H1 (cell line): ENCODE measurements around the gene MUS81. TPM values are rescaled to one million over a fixed set of nuclear protein-coding genes. Genes with fewer than 3 reads are reported as not detected.

Experiments
- CTCF ChIA-PET: fragments of 300-600 bp; sonication (Branson Sonifier 250); formaldehyde crosslinking; loops from one replicate; lab custom pipeline; 2021; ENCODE audit not compliant: partially characterized antibody; lab: Charles Lee
- POLR2A ChIA-PET: fragments of 300-600 bp; sonication (Branson Sonifier 250); formaldehyde crosslinking; loops from one replicate; lab custom pipeline; 2021; ENCODE audit warnings: inconsistent platforms; ENCODE audit not compliant: partially characterized antibody; lab: Charles Lee
- DNase-seq, 2 experiments: peaks; one replicate each; pipeline versions ENCODE4 v3.0.0 to v3.0.0-alpha.2; 2010 to 2022; ENCODE audit warnings: low spot score in 2 of 2, low read depth in 1 of 2, mixed read lengths in 1 of 2
- FAIRE-seq: peaks from 2 replicates; lab custom pipeline; 2011; peaks lifted over from hg19 to GRCh38; lab: Jason Lieb, UNC
- H2AFZ ChIP-seq: 2 replicates; pipeline ENCODE4 v1.8.1; 2012; ENCODE audit warnings: low read length, inconsistent platforms
- H2AK5ac ChIP-seq: 2 replicates; pipeline ENCODE4 v1.6.1; 2013; ENCODE audit warnings: low read depth, low read length
- H2BK120ac ChIP-seq: replicated peaks from 2 replicates; pipeline ENCODE3; 2013; ENCODE audit warnings: low read depth, low read length, inconsistent platforms
- H2BK12ac ChIP-seq: 2 replicates; pipeline ENCODE4 v1.6.1; 2013; ENCODE audit warnings: low read depth, low read length
- H2BK15ac ChIP-seq: 2 replicates; pipeline ENCODE4 v1.6.1; 2013; ENCODE audit warnings: low read length
- H2BK20ac ChIP-seq: 2 replicates; pipeline ENCODE4 v1.6.1; 2013; ENCODE audit warnings: low read length
- H2BK5ac ChIP-seq: 2 replicates; pipeline ENCODE4 v1.6.1; 2013; ENCODE audit warnings: low read depth, low read length
- H3K14ac ChIP-seq: 2 replicates; pipeline ENCODE4 v1.6.1; 2013; ENCODE audit warnings: inconsistent platforms; ENCODE audit not compliant: insufficient read length
- H3K18ac ChIP-seq: 2 replicates; pipeline ENCODE4 v1.6.1; 2013; ENCODE audit warnings: low read length; ENCODE audit errors: extremely low read depth
- H3K23ac ChIP-seq: 2 replicates; pipeline ENCODE4 v1.6.1; 2013; ENCODE audit warnings: inconsistent platforms; ENCODE audit not compliant: insufficient read length
- H3K23me2 ChIP-seq: 2 replicates; pipeline ENCODE4 v1.6.1; 2013; ENCODE audit warnings: low read depth, low read length
- H3K27ac ChIP-seq: 2 replicates; pipeline ENCODE4 v1.6.1; 2011; ENCODE audit warnings: low read depth, low read length, inconsistent platforms
- H3K27me3 ChIP-seq, 4 experiments: replicated peaks in 1 of 4; 1 replicate in 1 of 4; 2 replicates in 3 of 4; pipeline versions ENCODE4 v1.6.1 to v1.8.1; 2011 to 2013; ENCODE audit warnings: low read length in 3 of 4, mild to moderate bottlenecking in 3 of 4, inconsistent platforms in 2 of 4, mixed read lengths in 2 of 4, moderate library complexity in 1 of 4; ENCODE audit not compliant: control insufficient read depth in 3 of 4, insufficient read depth in 3 of 4; ENCODE audit errors: extremely low read depth in 1 of 4
- H3K36me3 ChIP-seq, 4 experiments: 2 replicates each; pipeline versions ENCODE4 v1.6.1 to v1.8.1; 2011 to 2013; ENCODE audit warnings: mild to moderate bottlenecking in 4 of 4, low read length in 3 of 4, moderate library complexity in 2 of 4, control low read depth in 1 of 4, inconsistent platforms in 1 of 4; ENCODE audit not compliant: insufficient read depth in 4 of 4, control insufficient read depth in 2 of 4
- H3K4ac ChIP-seq: replicated peaks from 2 replicates; pipeline ENCODE3; 2013; ENCODE audit warnings: low read length, low read depth, mixed read lengths, inconsistent platforms; ENCODE audit not compliant: insufficient read length
- H3K4me1 ChIP-seq, 4 experiments: replicated peaks in 1 of 4; 1 replicate in 1 of 4; 2 replicates in 3 of 4; pipeline versions ENCODE4 v1.6.1 to v1.8.1; 2011 to 2013; ENCODE audit warnings: low read length in 3 of 4, inconsistent platforms in 2 of 4, mixed read lengths in 1 of 4; ENCODE audit not compliant: insufficient read depth in 4 of 4, control insufficient read depth in 3 of 4
- H3K4me2 ChIP-seq, 2 experiments: 2 replicates each; pipeline versions ENCODE4 v1.6.1 to v1.8.1; 2011 to 2013; ENCODE audit warnings: low read depth in 2 of 2, low read length in 2 of 2, control low read depth in 1 of 2, inconsistent platforms in 1 of 2, mild to moderate bottlenecking in 1 of 2; ENCODE audit not compliant: insufficient read depth in 1 of 2
- H3K4me3 ChIP-seq, 4 experiments: fragments of 200-600, 300-600 bp in 1 of 4; sonication (generic), shearing (Covaris generic), sonication (Bioruptor Twin) in 1 of 4; 2 replicates each; pipeline versions ENCODE4 v1.5.1 to v1.8.1; 2011 to 2016; ENCODE audit warnings: low read length in 4 of 4, low read depth in 3 of 4, control low read depth in 2 of 4, inconsistent platforms in 2 of 4, mild to moderate bottlenecking in 2 of 4, mixed read lengths in 1 of 4, moderate library complexity in 1 of 4; ENCODE audit not compliant: insufficient read depth in 2 of 4; ENCODE audit errors: extremely low read depth in 1 of 4
- H3K56ac ChIP-seq: replicated peaks from 2 replicates; pipeline ENCODE3; 2013; ENCODE audit warnings: low read depth, mild to moderate bottlenecking, mixed read lengths, low read length, inconsistent platforms; ENCODE audit not compliant: insufficient read length
- H3K79me1 ChIP-seq: 2 replicates; pipeline ENCODE4 v1.6.1; 2013; ENCODE audit warnings: low read depth, low read length, control low read depth
- H3K79me2 ChIP-seq, 2 experiments: 2 replicates each; pipeline versions ENCODE4 v1.6.1 to v1.8.1; 2012 to 2013; ENCODE audit warnings: low read length in 2 of 2, mild to moderate bottlenecking in 2 of 2, inconsistent platforms in 1 of 2; ENCODE audit not compliant: insufficient read depth in 2 of 2, control insufficient read depth in 1 of 2
- H3K9ac ChIP-seq, 4 experiments: replicated peaks in 1 of 4; 1 replicate in 1 of 4; 2 replicates in 3 of 4; pipeline versions ENCODE4 v1.6.1 to v1.8.1; 2011 to 2013; ENCODE audit warnings: low read depth in 3 of 4, low read length in 3 of 4, control low read depth in 2 of 4, mild to moderate bottlenecking in 2 of 4, moderate library complexity in 2 of 4, inconsistent platforms in 1 of 4; ENCODE audit errors: extremely low read depth in 1 of 4
- H3K9me3 ChIP-seq, 2 experiments: 2 replicates each; pipeline versions ENCODE4 v1.6.1 to v1.8.1; 2012 to 2013; ENCODE audit warnings: mild to moderate bottlenecking in 2 of 2, moderate library complexity in 2 of 2, control low read depth in 1 of 2, inconsistent platforms in 1 of 2, low read depth in 1 of 2, low read length in 1 of 2, mixed read lengths in 1 of 2; ENCODE audit not compliant: insufficient read depth in 2 of 2
- H4K20me1 ChIP-seq, 2 experiments: replicated peaks in 1 of 2; 2 replicates each; pipeline versions ENCODE3 to v1.8.1; 2011 to 2013; ENCODE audit warnings: inconsistent platforms in 2 of 2, low read length in 2 of 2, mild to moderate bottlenecking in 1 of 2; ENCODE audit not compliant: insufficient read depth in 2 of 2, control insufficient read depth in 1 of 2
- H4K5ac ChIP-seq: 2 replicates; pipeline ENCODE4 v1.6.1; 2013; ENCODE audit warnings: low read length, low read depth, mixed read lengths, inconsistent platforms; ENCODE audit not compliant: insufficient read length
- H4K8ac ChIP-seq: 2 replicates; pipeline ENCODE4 v1.8.0; 2013; ENCODE audit warnings: mild to moderate bottlenecking, moderate library complexity, low read length, inconsistent platforms; ENCODE audit not compliant: insufficient read depth; ENCODE audit errors: extremely low read depth
- H4K91ac ChIP-seq: replicated peaks from 2 replicates; pipeline ENCODE3; 2013; ENCODE audit warnings: low read length, mixed read lengths, inconsistent platforms; ENCODE audit not compliant: insufficient read length
- ASH2L ChIP-seq: fragments of 200-600, 300-600 bp; sonication (generic); IDR thresholded peaks from one replicate; pipeline ENCODE4 v1.7.1; 2017; ENCODE audit warnings: low read length
- CHD2 ChIP-seq: IDR thresholded peaks from 2 replicates; pipeline ENCODE4 v1.6.1; 2012; ENCODE audit warnings: low read length, improper control_type of control experiment
- HDAC6 ChIP-seq: IDR thresholded peaks from one replicate; pipeline ENCODE4 v1.7.1; 2012; ENCODE audit warnings: low read depth, mild to moderate bottlenecking, inconsistent platforms, low read length, moderate library complexity
- POLR2A ChIP-seq, 2 experiments: IDR thresholded peaks; 1 replicate in 1 of 2; 2 replicates in 1 of 2; pipeline ENCODE4 v1.6.1; 2011; ENCODE audit warnings: low read depth in 2 of 2, low read length in 2 of 2, mild to moderate bottlenecking in 2 of 2; ENCODE audit errors: control extremely low read depth in 1 of 2
- POLR2AphosphoS5 ChIP-seq: IDR thresholded peaks from 2 replicates; pipeline ENCODE4 v1.6.1; 2011; ENCODE audit warnings: low read depth, low read length
- RAD21 ChIP-seq, 2 experiments: IDR thresholded peaks in 1 of 2; conservative IDR thresholded peaks in 1 of 2; 2 replicates each; pipeline ENCODE4 v1.6.1; 2011; ENCODE audit warnings: low read depth in 2 of 2, low read length in 2 of 2, improper control_type of control experiment in 1 of 2, inconsistent platforms in 1 of 2, mild to moderate bottlenecking in 1 of 2, moderate library complexity in 1 of 2
- RBBP5 ChIP-seq: IDR thresholded peaks from 2 replicates; pipeline ENCODE4 v1.7.1; 2012; ENCODE audit warnings: low read depth, mild to moderate bottlenecking, inconsistent platforms, low read length, moderate library complexity, borderline replicate concordance
- RFX5 ChIP-seq: IDR thresholded peaks from 2 replicates; pipeline ENCODE4 v1.6.1; 2011; ENCODE audit warnings: low read depth, low read length, improper control_type of control experiment, borderline replicate concordance
- SIX5 ChIP-seq: IDR thresholded peaks from 2 replicates; pipeline ENCODE4 v1.6.1; 2011; ENCODE audit warnings: mild to moderate bottlenecking, low read depth, low read length
- TCF12 ChIP-seq: IDR thresholded peaks from 2 replicates; pipeline ENCODE4 v1.6.1; 2011; ENCODE audit warnings: low read depth, mild to moderate bottlenecking, low read length
- ZNF274 ChIP-seq: IDR thresholded peaks from 2 replicates; pipeline ENCODE4 v1.7.0; 2012; ENCODE audit warnings: low read length, borderline replicate concordance; ENCODE audit errors: extremely low read depth
- WGBS, 2 experiments: shearing (Covaris generic) in 1 of 2; methylation state at CpG; one replicate each; pipeline versions ENCODE4 v1.1.6 to v1.1.7; 2013 to 2015; ENCODE audit warnings: low lambda C conversion rate in 2 of 2, mixed read lengths in 2 of 2, inconsistent platforms in 1 of 2, low coverage in 1 of 2, missing lambda C conversion rate in 1 of 2; ENCODE audit not compliant: insufficient replicate concordance in 2 of 2, insufficient coverage in 1 of 2, insufficient read length in 1 of 2; ENCODE audit errors: extremely low coverage in 1 of 2, missing lambda C conversion rate in 1 of 2; 5-methylcytosine and 5-hydroxymethylcytosine counted together
- polyA plus RNA-seq, 7 experiments: library from polyadenylated mRNA; depleted of rRNA in 3 of 7; stranded (reverse) in 5 of 7; unstranded in 2 of 7; fragments of >200 nt in 5 of 7; fragments of 200-250 nt in 2 of 7; gene quantifications; 1 replicate in 5 of 7; 2 replicates in 1 of 7; 4 replicates in 1 of 7; pipeline versions ENCODE4 v1.2.1 to v1.2.3, GENCODE V29; 2011 to 2013; ENCODE audit warnings: missing spikeins in 2 of 7, mixed read lengths in 2 of 7
- total RNA-seq: library from RNA; stranded (reverse); fragmentation: NEBNext Ultra II Directional; extraction: Animal tissue kit (Norgen Biotek cat#: 25700); gene quantifications from 2 replicates; pipeline ENCODE4 v1.2.1, GENCODE V29; 2021
- TF ChIP-seq, protein P1 (sequence below): IDR thresholded peaks from 2 replicates; pipeline ENCODE4 v1.6.1; 2012; ENCODE audit warnings: inconsistent platforms

The MUS81 gene
- total and polyA plus RNA-seq, 2 of the 8 experiments (the other 6 are each of a cell fraction or from before 2014, with no cell fraction given) = 30.2 to 31.5 TPM

DNA sequence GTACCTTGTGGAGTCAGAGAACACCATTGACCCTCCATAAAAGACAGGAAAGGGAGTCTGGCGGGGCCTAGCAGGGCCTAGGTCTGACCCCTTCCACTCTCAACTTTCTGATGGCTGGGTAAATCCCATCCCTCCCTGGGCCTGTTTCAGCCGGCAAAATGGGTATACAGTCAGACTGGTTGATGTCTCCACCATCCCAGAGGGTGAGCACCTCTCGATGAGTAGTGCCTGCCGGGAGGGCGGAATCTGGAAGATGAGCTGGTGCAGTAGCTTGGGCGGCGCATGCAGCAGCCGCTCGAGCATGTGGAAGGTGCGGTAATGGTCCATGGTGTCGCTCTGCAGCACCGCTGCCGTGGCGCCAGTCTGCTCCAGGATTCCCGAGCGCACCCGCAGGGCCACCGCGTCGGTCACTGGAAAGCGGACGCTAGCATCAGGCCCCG is 27.5 kb downstream of the MUS81 start:
- Histone ChIP-seq H2BK15ac (no peak overlapping the region), H3K36me3 (peaks cover 8 to 21% (median 18%) of the 10 kb centered on the region in 4 experiments; a peak in 7 of 8 replicates), H3K9me3 (no peaks in the 10 kb centered on the region), H3K56ac (peak overlapping the region; percentile 59), H4K8ac (peak overlapping the region; percentile 90; the same call in 1 of the 2 replicates), H3K4me2 (peak overlapping the region; percentile 94 to 97), H3K4me3 (peak overlapping the region; percentile 73 to 84 (median 79)), H2BK120ac (no peak overlapping the region), H3K4ac (no peak overlapping the region), H2AFZ (peak overlapping the region; percentile 29; the same call in 1 of the 2 replicates), H3K27ac (peak overlapping the region; percentile 75; the same call in 1 of the 2 replicates), H4K5ac (no peak overlapping the region), H3K18ac (peak overlapping the region; percentile 79), H2BK5ac (peak overlapping the region; percentile 87), H4K20me1 (peaks cover 7 to 9% of the 10 kb centered on the region in 2 experiments), H3K23ac (no peak overlapping the region), H3K27me3 (peaks cover 0 to 14% (median 8%) of the 10 kb centered on the region in 4 experiments; a peak in 6 of 7 replicates), H3K79me1 (no peaks in the 10 kb centered on the region), H3K14ac (no peak overlapping the region), H3K9ac (peak overlapping the region in 3 of 4 experiments; percentile 58 to 71 (median 69); a peak in 5 of 7 replicates), H3K23me2 (peaks cover 25% of the 10 kb centered on the region), H3K79me2 (peaks cover 0 to 4% of the 10 kb centered on the region in 2 experiments; a peak in 1 of 4 replicates), H2BK20ac (no peak overlapping the region), H2AK5ac (no peak overlapping the region), H3K4me1 (peaks cover 0 to 24% (median 11%) of the 10 kb centered on the region in 4 experiments; a peak in 5 of 7 replicates), H2BK12ac (no peak overlapping the region; the same call in 1 of the 2 replicates), H4K91ac (peak overlapping the region; percentile 34)
- ChIA-PET POLR2A (interaction anchor here (0.7 to 39.7 kb wide), 14 partner anchors 13 to 343 kb away, joined by 3 to 1071 read pairs (median 3); partner anchors contain the start of genes CFL1, EFEMP2, KAT5 and MUS81), CTCF (interaction anchor here (0.7 to 19.6 kb wide), 46 partner anchors 10 to 380 kb away, joined by 3 to 283 read pairs (median 6); partner anchors contain the start of genes AP5B1, CFL1, CTSW and EFEMP2)
- no peak for FAIRE-seq
- 5% methylated on average over 23 of the region's 23 CpGs; no CpG with 5 or more reads in 1 of the 2 experiments for WGBS, 2 experiments
- no peak for DNase-seq
- TF ChIP-seq POLR2AphosphoS5 (0 out of 2 replicates have a peak, but pooled peaks have one; percentile 7), CHD2 (no peak), RFX5 (no peak), ASH2L (no peak), RBBP5 (no peak), SIX5 (no peak), POLR2A (IDR thresholded peaks at IDR 0.05; ENCODE audit: control extremely low read depth in 1 of 2, low read depth in 2 of 2, low read length in 2 of 2) (peak in 1 of 2 experiments; percentile 76; a peak in 1 of 3 replicates), RAD21 (IDR thresholded peaks at IDR 0.05 in 1 of 2, conservative IDR thresholded peaks at IDR 0.05 in 1 of 2; ENCODE audit: low read depth in 2 of 2, low read length in 2 of 2) (no peak), TCF12 (no peak), HDAC6 (no peak), ZNF274 (no peak)
- TF ChIP-seq, protein P1, sequence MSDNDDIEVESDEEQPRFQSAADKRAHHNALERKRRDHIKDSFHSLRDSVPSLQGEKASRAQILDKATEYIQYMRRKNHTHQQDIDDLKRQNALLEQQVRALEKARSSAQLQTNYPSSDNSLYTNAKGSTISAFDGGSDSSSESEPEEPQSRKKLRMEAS = peak; percentile 62; the same call in 1 of the 2 replicates
